Chondrocyte (in vitro differentiated cells): ENCODE measurements around the gene LTBP1. TPM values are rescaled to one million over a fixed set of nuclear protein-coding genes. Genes with fewer than 3 reads are reported as not detected.
"Not testable (repeated sequence)": the region's sequence is repeated elsewhere in the genome, so short reads cannot be mapped to it uniquely, and the experiment has no call there.

Experiments used
- DNase-seq: peaks from one replicate; pipeline ENCODE4 v3.0.0; 2021; ENCODE audit warnings: mixed read lengths, low spot score
- H3K27ac Mint-ChIP-seq: one replicate; pipeline ENCODE4 v1.8.0; 2021; ENCODE audit warnings: mild to moderate bottlenecking, moderate library complexity, mixed read lengths; ENCODE audit not compliant: unreplicated experiment
- H3K27me3 Mint-ChIP-seq: 2 replicates; pipeline ENCODE4 v1.8.0; 2021; ENCODE audit warnings: low read depth, mixed read lengths
- H3K36me3 Mint-ChIP-seq: 2 replicates; pipeline ENCODE4 v1.8.0; 2021; ENCODE audit warnings: low read depth, mixed read lengths
- H3K4me1 Mint-ChIP-seq: 2 replicates; pipeline ENCODE4 v1.8.0; 2021; ENCODE audit warnings: low read depth, mild to moderate bottlenecking, mixed read lengths
- H3K4me3 Mint-ChIP-seq: one replicate; pipeline ENCODE4 v1.8.0; 2021; ENCODE audit warnings: mild to moderate bottlenecking, moderate library complexity, mixed read lengths; ENCODE audit not compliant: unreplicated experiment
- H3K9me3 Mint-ChIP-seq: 2 replicates; pipeline ENCODE4 v1.8.0; 2021; ENCODE audit warnings: low read depth, mixed read lengths
- CTCF ChIP-seq: fragments of 200-600 bp; sonication (generic); IDR thresholded peaks from 2 replicates; pipeline ENCODE4 v1.5.0; 2021; ENCODE audit warnings: antibody characterized with exemption, mild to moderate bottlenecking, moderate library complexity
- total RNA-seq: library from RNA; stranded (reverse); gene quantifications from 3 replicates; pipeline ENCODE4 v1.2.1, GENCODE V29; 2021

The LTBP1 gene
- total RNA-seq, 1 donor from 2014 or later: 398 TPM

- no peaks in the 10 kb centered on the region for H3K36me3 Mint-ChIP-seq
- DNase-seq: no peak
- H3K27ac Mint-ChIP-seq: no peak overlapping the region
- no peak for TF ChIP-seq CTCF
- H3K27me3 Mint-ChIP-seq: no peaks in the 10 kb centered on the region
- peaks cover 3% of the 10 kb centered on the region for H3K9me3 Mint-ChIP-seq
- no peak overlapping the region for H3K4me3 Mint-ChIP-seq
- H3K4me1 Mint-ChIP-seq: peaks cover 10% of the 10 kb centered on the region
Observed at GRCh38 chr2:32918774-32919173, 28.0 kb upstream of the LTBP1 start.

GRCh38 chr2:32919901-32920300, 26.9 kb upstream of the LTBP1 start:
- H3K4me3 Mint-ChIP-seq, H3K27me3 Mint-ChIP-seq, H3K9me3 Mint-ChIP-seq, DNase-seq, H3K27ac Mint-ChIP-seq, H3K36me3 Mint-ChIP-seq: not testable (repeated sequence)
- H3K4me1 Mint-ChIP-seq: peaks cover 10% of the 10 kb centered on the region

- not testable (repeated sequence) for H3K36me3 Mint-ChIP-seq, H3K27ac Mint-ChIP-seq, H3K4me3 Mint-ChIP-seq, DNase-seq, H3K27me3 Mint-ChIP-seq, H3K9me3 Mint-ChIP-seq
- peaks cover 10% of the 10 kb centered on the region for H3K4me1 Mint-ChIP-seq
Observed at GRCh38 chr2:32921486-32921885, 25.3 kb upstream of the LTBP1 start.

- no peak for DNase-seq
- H3K4me3 Mint-ChIP-seq: no peak overlapping the region
- peaks cover 3% of the 10 kb centered on the region for H3K9me3 Mint-ChIP-seq
- H3K27ac Mint-ChIP-seq: no peak overlapping the region
- no peak for TF ChIP-seq CTCF
- H3K36me3 Mint-ChIP-seq: no peaks in the 10 kb centered on the region
- H3K27me3 Mint-ChIP-seq: no peaks in the 10 kb centered on the region
- peaks cover 10% of the 10 kb centered on the region for H3K4me1 Mint-ChIP-seq
Observed at GRCh38 chr2:32922501-32922900, 24.3 kb upstream of the LTBP1 start.

- TF ChIP-seq CTCF: no peak
- Mint-ChIP-seq H3K9me3 (peaks cover 3% of the 10 kb centered on the region), H3K36me3 (no peaks in the 10 kb centered on the region), H3K27me3 (no peaks in the 10 kb centered on the region), H3K27ac (no peak overlapping the region), H3K4me3 (no peak overlapping the region), H3K4me1 (peaks cover 10% of the 10 kb centered on the region)
- DNase-seq: no peak
Observed at GRCh38 chr2:32923109-32923508, 23.6 kb upstream of the LTBP1 start.

- no peak for DNase-seq
- Mint-ChIP-seq H3K4me3 (no peak overlapping the region), H3K9me3 (peaks cover 3% of the 10 kb centered on the region), H3K36me3 (no peaks in the 10 kb centered on the region), H3K27me3 (no peaks in the 10 kb centered on the region), H3K4me1 (no peaks in the 10 kb centered on the region), H3K27ac (no peak overlapping the region)
- TF ChIP-seq CTCF: no peak
Observed at GRCh38 chr2:32925283-32925815, 21.4 kb upstream of the LTBP1 start.
